Motor neuron (in vitro differentiated cells): Measurements from ENCODE around the gene RAB6A. TPM values are rescaled to one million over a fixed set of nuclear protein-coding genes. Genes with fewer than 3 reads are reported as not detected.
A peak's percentile ranks its signal among the peaks of the same experiment; 100 is the strongest.
"Not testable (repeated sequence)": the region's sequence is repeated elsewhere in the genome, so short reads cannot be mapped to it uniquely, and the experiment has no call there.

Experiments used
- ATAC-seq, 8 experiments: fragments of 200-7000 bp; cut with Tn5 transposase; replicated peaks in 6 of 8; 2 replicates each; pipeline ENCODE4 v1.8.0; 2021; ENCODE audit warnings: mild to moderate bottlenecking in 8 of 8, moderate library complexity in 8 of 8
- H3K27ac ChIP-seq, 2 donors: fragments of 250-450 bp; sonication (Bioruptor Pico); 2 replicates each; pipeline ENCODE4 v1.9.0; 2021; ENCODE audit warnings: antibody characterized with exemption in 2 of 2, mild to moderate bottlenecking in 2 of 2, moderate library complexity in 1 of 2
- H3K4me1 ChIP-seq, 2 donors: fragments of 250-450 bp; sonication (Bioruptor Pico); replicated peaks in 1 of 2; 2 replicates each; pipeline ENCODE4 v1.6.1; 2021; ENCODE audit warnings: antibody characterized with exemption in 2 of 2, mild to moderate bottlenecking in 2 of 2, moderate library complexity in 1 of 2
- H3K4me3 ChIP-seq, 5 donors: fragments of 250-450 bp; sonication (Bioruptor Pico); 2 replicates each; pipeline ENCODE4 v1.9.0; 2021; ENCODE audit warnings: antibody characterized with exemption in 5 of 5, mild to moderate bottlenecking in 5 of 5, moderate library complexity in 4 of 5
- WGBS, 10 experiments: fragments of 450-650 bp; shearing (Covaris generic); methylation state at CpG; one replicate each; pipeline ENCODE4 v1.0.0; 2022; 5-methylcytosine and 5-hydroxymethylcytosine counted together
- in situ Hi-C, 9 experiments: fragments of 400-800 bp; cut with MboI; loops; one replicate each; pipeline ENCODE4 v1.15.0; 2021; ENCODE audit warnings: low sequenced_read_pairs in 9 of 9, low pct_unique_long_range_greater_than_20kb in 2 of 9; ENCODE audit not compliant: unreplicated experiment in 9 of 9
- total RNA-seq, 8 experiments: library from RNA; unstranded; fragments of 300-600 nt; gene quantifications; 2 replicates each; pipeline versions ENCODE4 v1.2.3 to v1.2.4, GENCODE V29; 2022

Gene RAB6A
- total RNA-seq, 8 experiments from 2014 or later = 61.5 to 173 (median 100) TPM

GRCh38 chr11:73758451-73758850, 2.4 kb downstream of the RAB6A start:
- no peak for ATAC-seq
- no peak overlapping the region for H3K27ac ChIP-seq

DNA sequence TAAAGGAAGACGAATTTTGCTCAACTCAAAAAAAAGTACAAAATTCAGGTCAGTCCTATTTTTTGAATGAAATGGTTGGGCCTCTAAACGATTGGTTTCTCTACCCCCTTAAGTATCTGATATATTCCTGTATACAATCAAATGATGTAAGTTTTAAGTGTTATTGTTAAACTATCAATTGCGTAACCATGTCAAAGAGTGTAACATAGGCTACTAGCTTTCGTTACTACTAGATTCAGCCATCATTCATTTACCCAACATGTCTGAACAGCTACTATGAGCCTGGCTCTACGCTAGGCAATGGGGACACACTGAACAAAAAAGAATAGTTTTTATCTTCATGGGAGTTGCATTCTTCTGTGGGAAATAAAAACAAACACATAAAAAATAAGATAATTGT, 3.3 kb downstream of the RAB6A start:
- H3K27ac ChIP-seq = no peak overlapping the region
- peaks cover 6 to 12% of the 10 kb centered on the region in 2 donors for H3K4me1 ChIP-seq
- peak overlapping the region; percentile 73 to 99 (median 85) for H3K4me3 ChIP-seq
- WGBS, 10 experiments = 33 to 100% (median 70%) methylated on average over 1 to 5 of the region's 5 CpGs; no CpG with 5 or more reads in 1 of the 10 experiments
- in situ Hi-C loops = no loop called here
- no peak for ATAC-seq

More at GRCh38 chr11:73758451-73758850, 2.4 kb downstream of the RAB6A start:
- WGBS, 10 experiments = 0 to 42% (median 10%) methylated on average over 1 of the region's 1 CpG; no CpG with 5 or more reads in 6 of the 10 experiments
- Histone ChIP-seq H3K4me1 (peaks cover 6 to 12% of the 10 kb centered on the region in 2 donors), H3K4me3 (peak overlapping the region; percentile 73 to 99 (median 85))
- in situ Hi-C loops = no loop called here

DNA sequence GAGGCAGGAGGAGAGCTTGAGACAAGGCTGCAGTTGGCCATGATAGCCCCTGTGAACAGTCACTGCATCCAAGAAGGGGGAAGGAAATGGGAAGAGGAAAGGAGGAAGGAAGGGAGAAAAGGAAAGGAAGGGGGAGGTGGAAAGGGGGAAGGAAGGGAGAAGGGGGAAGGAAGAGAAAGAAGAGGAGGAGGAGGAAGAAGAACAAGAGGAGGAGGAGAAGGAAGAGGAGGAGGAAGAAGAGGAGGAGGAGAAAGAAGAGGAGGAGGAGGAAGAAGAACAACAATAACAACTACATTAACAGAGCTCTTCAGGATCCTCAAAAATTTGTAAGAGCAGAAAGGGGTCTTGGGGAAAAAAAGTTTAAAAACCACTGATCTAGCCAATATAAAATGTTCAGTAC, 5.2 kb downstream of the RAB6A start:
- Histone ChIP-seq H3K4me3 (no peak overlapping the region), H3K27ac (no peak overlapping the region), H3K4me1 (peaks cover 6 to 8% of the 10 kb centered on the region in 2 donors)
- in situ Hi-C loops = no loop called here
- ATAC-seq = no peak

GRCh38 chr11:73753938-73754337, 6.9 kb downstream of the RAB6A start:
- ATAC-seq = no peak
- H3K4me3 ChIP-seq = no peak overlapping the region
- H3K27ac ChIP-seq = no peak overlapping the region
- in situ Hi-C loops = no loop called here
- peaks cover 6 to 8% of the 10 kb centered on the region in 2 donors for H3K4me1 ChIP-seq
- 67 to 100% (median 96%) methylated on average over 1 of the region's 1 CpG; no CpG with 5 or more reads in 4 of the 10 experiments for WGBS, 10 experiments

GRCh38 chr11:73752903-73753302, 8.0 kb downstream of the RAB6A start:
- no peak overlapping the region for H3K27ac ChIP-seq
- peak in 1 of 8 experiments; percentile 9 for ATAC-seq
- 67 to 100% (median 89%) methylated on average over 1 to 6 of the region's 7 CpGs for WGBS, 10 experiments
- H3K4me1 ChIP-seq = peaks cover 6 to 8% of the 10 kb centered on the region in 2 donors
- in situ Hi-C loops = no loop called here
- no peak overlapping the region for H3K4me3 ChIP-seq

DNA sequence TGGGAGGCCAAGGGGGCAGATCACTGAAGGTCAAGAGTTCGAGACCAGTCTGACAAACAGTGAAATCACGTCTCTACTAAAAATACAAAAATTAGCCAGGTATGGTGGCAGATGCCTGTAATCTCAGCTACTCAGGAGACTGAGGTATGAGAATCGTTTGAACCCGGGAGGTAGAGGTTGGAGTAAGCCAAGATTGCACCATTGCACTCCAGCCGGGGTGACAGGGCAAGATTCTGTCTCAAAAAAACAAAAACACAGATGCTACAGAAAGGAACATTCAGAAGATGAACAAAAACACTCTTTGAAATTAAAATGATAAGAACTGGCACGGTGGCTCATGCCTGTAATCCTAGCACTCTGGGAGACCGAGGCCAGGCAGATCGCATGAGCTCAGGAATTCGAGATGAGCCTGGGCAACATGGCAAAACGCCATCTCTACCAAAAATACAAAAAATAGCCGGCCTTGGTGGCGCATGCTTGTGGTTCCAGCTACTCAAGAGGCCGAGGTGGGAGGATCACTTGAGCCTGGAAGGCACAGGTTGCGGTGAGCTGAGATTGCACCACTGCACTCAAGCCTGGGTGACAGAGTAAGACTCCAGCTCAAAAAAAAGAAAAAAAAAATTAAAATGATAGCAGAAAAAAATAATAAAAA, 8.5 kb downstream of the RAB6A start:
- Histone ChIP-seq H3K4me3 (no peak overlapping the region), H3K27ac (no peak overlapping the region), H3K4me1 (peaks cover 2 to 3% of the 10 kb centered on the region in 2 donors)
- in situ Hi-C loops = no loop called here
- ATAC-seq = no peak
- WGBS, 10 experiments = 75 to 100% (median 96%) methylated on average over 1 to 14 of the region's 14 CpGs

GRCh38 chr11:73750862-73751261, 10.0 kb downstream of the RAB6A start:
- ATAC-seq, H3K4me1 ChIP-seq, H3K27ac ChIP-seq, H3K4me3 ChIP-seq, in situ Hi-C loops: not testable (repeated sequence)
- 94 to 100% (median 96%) methylated on average over 1 to 4 of the region's 4 CpGs; no CpG with 5 or more reads in 5 of the 10 experiments for WGBS, 10 experiments

DNA sequence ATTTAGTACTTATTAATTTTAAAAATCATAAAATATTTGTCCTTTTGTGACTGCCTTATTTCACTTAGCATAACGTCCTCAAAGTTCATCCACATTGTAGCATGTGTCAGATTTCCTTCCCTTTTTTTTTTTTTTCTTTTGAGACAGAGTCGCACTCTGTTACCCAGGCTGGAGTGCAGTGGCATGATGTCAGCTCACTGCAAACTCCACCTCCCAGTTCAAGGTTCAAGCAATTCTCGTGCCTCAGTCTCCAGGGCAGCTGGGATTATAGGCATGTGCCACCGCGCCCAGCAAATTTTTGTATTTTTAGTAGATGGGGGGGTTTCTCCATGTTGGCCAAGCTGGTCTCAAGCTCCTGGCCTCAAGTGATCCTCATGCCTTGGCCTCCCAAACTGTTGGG, 10.6 kb downstream of the RAB6A start:
- no peak for ATAC-seq
- H3K4me3 ChIP-seq = no peak overlapping the region
- in situ Hi-C loops = no loop called here
- 29 to 100% (median 76%) methylated on average over 1 to 5 of the region's 5 CpGs for WGBS, 10 experiments
- H3K27ac ChIP-seq = no peak overlapping the region
- H3K4me1 ChIP-seq = no peaks in the 10 kb centered on the region

GRCh38 chr11:73749118-73749517, 11.8 kb downstream of the RAB6A start:
- no peak overlapping the region for H3K4me3 ChIP-seq
- no peak overlapping the region for H3K27ac ChIP-seq
- in situ Hi-C loops = no loop called here
- ATAC-seq = no peak
- no peaks in the 10 kb centered on the region for H3K4me1 ChIP-seq
- 60 to 100% (median 95%) methylated on average over 1 to 7 of the region's 7 CpGs for WGBS, 10 experiments

DNA sequence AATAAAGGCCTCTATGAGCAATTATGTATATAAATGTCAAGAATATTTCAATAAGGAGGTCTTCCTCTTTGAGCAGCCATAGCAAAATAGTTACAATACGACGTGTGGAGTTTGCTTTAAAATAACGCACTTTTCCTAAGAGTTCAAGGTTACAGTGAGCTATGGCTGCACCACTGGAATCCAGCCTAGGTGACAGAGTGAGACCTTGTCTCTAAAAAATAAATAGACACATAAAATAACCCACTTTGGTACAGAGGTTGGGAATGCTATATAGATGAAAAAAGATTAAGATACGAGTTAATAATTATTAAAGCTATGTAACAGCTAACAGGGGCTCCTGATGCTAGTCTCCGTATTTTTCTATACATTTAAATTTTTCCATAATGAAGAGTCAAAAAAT, 12.6 kb downstream of the RAB6A start:
- Histone ChIP-seq H3K4me3 (no peak overlapping the region), H3K27ac (no peak overlapping the region), H3K4me1 (no peaks in the 10 kb centered on the region)
- in situ Hi-C loops = no loop called here
- no peak for ATAC-seq
- WGBS, 10 experiments = 89 to 100% (median 96%) methylated on average over 2 to 5 of the region's 5 CpGs; no CpG with 5 or more reads in 1 of the 10 experiments

- in situ Hi-C loops = no loop called here
- no peak overlapping the region for H3K27ac ChIP-seq
- H3K4me1 ChIP-seq = no peaks in the 10 kb centered on the region
- no peak overlapping the region for H3K4me3 ChIP-seq
- ATAC-seq = no peak
- 32 to 86% (median 74%) methylated on average over 1 to 3 of the region's 3 CpGs; no CpG with 5 or more reads in 1 of the 10 experiments for WGBS, 10 experiments
Observed at GRCh38 chr11:73747762-73748161, 13.1 kb downstream of the RAB6A start.

- Histone ChIP-seq H3K4me1 (no peaks in the 10 kb centered on the region), H3K27ac (no peak overlapping the region), H3K4me3 (no peak overlapping the region)
- in situ Hi-C loops = no loop called here
- ATAC-seq = no peak
- WGBS, 10 experiments = 80 to 100% (median 97%) methylated on average over 1 to 11 of the region's 13 CpGs
Observed at GRCh38 chr11:73746701-73747100, 14.2 kb downstream of the RAB6A start.

GRCh38 chr11:73743045-73743444, 17.8 kb downstream of the RAB6A start:
- 75 to 100% (median 100%) methylated on average over 2 to 5 of the region's 7 CpGs; no CpG with 5 or more reads in 4 of the 10 experiments for WGBS, 10 experiments
- no peak for ATAC-seq
- H3K4me1 ChIP-seq = no peaks in the 10 kb centered on the region
- in situ Hi-C loops = no loop called here
- H3K4me3 ChIP-seq = no peak overlapping the region
- H3K27ac ChIP-seq = no peak overlapping the region

DNA sequence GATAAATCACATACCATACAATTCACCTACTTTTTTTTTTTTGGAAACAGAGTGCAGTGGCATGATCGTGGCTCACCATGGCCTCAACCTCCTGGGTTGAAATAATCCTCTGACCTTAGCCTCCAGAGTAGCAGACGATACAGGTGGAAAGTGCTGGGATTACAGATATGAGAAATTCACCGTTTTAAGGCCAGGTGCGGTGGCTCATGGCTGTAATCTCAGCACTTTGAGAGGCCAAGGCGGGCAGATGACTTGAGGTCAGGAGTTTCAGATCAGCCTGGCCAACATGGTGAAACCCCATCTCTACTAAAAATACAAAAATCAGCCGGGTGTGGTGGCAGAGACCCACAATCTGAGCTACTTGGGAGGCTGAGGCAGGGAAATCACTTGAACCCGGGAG, 24.9 kb downstream of the RAB6A start:
- ATAC-seq, H3K4me3 ChIP-seq, H3K27ac ChIP-seq, H3K4me1 ChIP-seq, in situ Hi-C loops: not testable (repeated sequence)
- 59 to 100% (median 86%) methylated on average over 1 to 5 of the region's 7 CpGs; no CpG with 5 or more reads in 2 of the 10 experiments for WGBS, 10 experiments
